GM21526 (cell line): ENCODE measurements around the gene TBC1D22A.

Experiments
- ATAC-seq: cut with Tn5 transposase; IDR thresholded peaks from one replicate; pipeline ENCODE4 v1.9.1; 2021; ENCODE audit warnings: moderate library complexity; ENCODE audit not compliant: unreplicated experiment, low FRiP score

The TBC1D22A gene

GRCh38 chr22:46852771-46853170 is 90.3 kb downstream of the TBC1D22A start:
- ATAC-seq, result no peak

- no peak for ATAC-seq
Observed at GRCh38 chr22:46853191-46853590, 90.7 kb downstream of the TBC1D22A start.

GRCh38 chr22:46854125-46854870 is 91.8 kb downstream of the TBC1D22A start:
- no peak for ATAC-seq

GRCh38 chr22:46855681-46856080 is 93.2 kb downstream of the TBC1D22A start:
- no peak for ATAC-seq

GRCh38 chr22:46856661-46857060 is 94.2 kb downstream of the TBC1D22A start:
- ATAC-seq, result no peak

- ATAC-seq, result no peak
Observed at GRCh38 chr22:46857142-46857884, 94.9 kb downstream of the TBC1D22A start.

- no peak for ATAC-seq
Observed at GRCh38 chr22:46857885-46858143, 95.4 kb downstream of the TBC1D22A start.

GRCh38 chr22:46858181-46858771 is 95.8 kb downstream of the TBC1D22A start:
- ATAC-seq, result no peak

GRCh38 chr22:46860562-46860961 is 98.1 kb downstream of the TBC1D22A start:
- no peak for ATAC-seq

- ATAC-seq, result no peak
Observed at GRCh38 chr22:46861468-46862367, 99.3 kb downstream of the TBC1D22A start.

- no peak for ATAC-seq
Observed at GRCh38 chr22:46862418-46863324, 100.2 kb downstream of the TBC1D22A start.

GRCh38 chr22:46863794-46864193 is 101.3 kb downstream of the TBC1D22A start:
- no peak for ATAC-seq

- ATAC-seq, result no peak
Observed at GRCh38 chr22:46864314-46865051, 102.0 kb downstream of the TBC1D22A start.

GRCh38 chr22:46865052-46865434 is 102.6 kb downstream of the TBC1D22A start:
- no peak for ATAC-seq

- no peak for ATAC-seq
Observed at GRCh38 chr22:46865642-46866041, 103.2 kb downstream of the TBC1D22A start.

GRCh38 chr22:46866591-46866990 is 104.1 kb downstream of the TBC1D22A start:
- ATAC-seq, result no peak

GRCh38 chr22:46867106-46867505 is 104.7 kb downstream of the TBC1D22A start:
- ATAC-seq, result no peak

- ATAC-seq, result no peak
Observed at GRCh38 chr22:46869329-46869728, 106.9 kb downstream of the TBC1D22A start.

GRCh38 chr22:46869831-46870441 is 107.5 kb downstream of the TBC1D22A start:
- ATAC-seq, result no peak
